A673 (cell line): ENCODE measurements around the gene SH3BP2.

Source experiments
- EZH2 ChIP-seq: fragments of 200-600 bp; sonication (generic); IDR thresholded peaks from 2 replicates; pipeline ENCODE4 v1.6.1; 2017; ENCODE audit warnings: borderline replicate concordance, low read depth, mild to moderate bottlenecking, mixed read lengths, antibody characterized with exemption, low read length; ENCODE audit not compliant: poor library complexity, severe bottlenecking
- TF ChIP-seq, protein P1 (sequence below): fragments of 300-800, 200-600 bp; sonication (generic); conservative IDR thresholded peaks from 2 replicates; pipeline ENCODE4 v1.5.1; 2017; ENCODE audit warnings: low read depth, mild to moderate bottlenecking, antibody characterized with exemption, low read length, moderate library complexity, mixed read lengths

GRCh38 chr4:2745981-2746806 lies 46.7 kb upstream of the SH3BP2 start:
- TF ChIP-seq, protein P1, sequence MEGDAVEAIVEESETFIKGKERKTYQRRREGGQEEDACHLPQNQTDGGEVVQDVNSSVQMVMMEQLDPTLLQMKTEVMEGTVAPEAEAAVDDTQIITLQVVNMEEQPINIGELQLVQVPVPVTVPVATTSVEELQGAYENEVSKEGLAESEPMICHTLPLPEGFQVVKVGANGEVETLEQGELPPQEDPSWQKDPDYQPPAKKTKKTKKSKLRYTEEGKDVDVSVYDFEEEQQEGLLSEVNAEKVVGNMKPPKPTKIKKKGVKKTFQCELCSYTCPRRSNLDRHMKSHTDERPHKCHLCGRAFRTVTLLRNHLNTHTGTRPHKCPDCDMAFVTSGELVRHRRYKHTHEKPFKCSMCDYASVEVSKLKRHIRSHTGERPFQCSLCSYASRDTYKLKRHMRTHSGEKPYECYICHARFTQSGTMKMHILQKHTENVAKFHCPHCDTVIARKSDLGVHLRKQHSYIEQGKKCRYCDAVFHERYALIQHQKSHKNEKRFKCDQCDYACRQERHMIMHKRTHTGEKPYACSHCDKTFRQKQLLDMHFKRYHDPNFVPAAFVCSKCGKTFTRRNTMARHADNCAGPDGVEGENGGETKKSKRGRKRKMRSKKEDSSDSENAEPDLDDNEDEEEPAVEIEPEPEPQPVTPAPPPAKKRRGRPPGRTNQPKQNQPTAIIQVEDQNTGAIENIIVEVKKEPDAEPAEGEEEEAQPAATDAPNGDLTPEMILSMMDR: no peak
- no peak for TF ChIP-seq EZH2
